ENCODE data around the gene OMD. TPM values are rescaled to one million over a fixed set of nuclear protein-coding genes. Genes with fewer than 3 reads are reported as not detected.
"Not testable (repeated sequence)": the region's sequence is repeated elsewhere in the genome, so short reads cannot be mapped to it uniquely, and the experiment has no call there.

OMD gene
- total RNA-seq, 1 donor from 2014 or later = not detected

- no peak overlapping the region for H3K4me3 Mint-ChIP-seq (ENCODE audit: low read depth)
- H3K4me1 Mint-ChIP-seq (ENCODE audit: low read depth) = peaks cover 2% of the 10 kb centered on the region
- H3K36me3 Mint-ChIP-seq (ENCODE audit: insufficient read depth) = no peaks in the 10 kb centered on the region
- TF ChIP-seq CTCF (IDR thresholded peaks at IDR 0.05; ENCODE audit: unreplicated experiment) = no peak
- no peak for DNase-seq (ENCODE audit: low spot score, unreplicated experiment)
- no peaks in the 10 kb centered on the region for H3K27me3 Mint-ChIP-seq
- no peaks in the 10 kb centered on the region for H3K9me3 Mint-ChIP-seq (ENCODE audit: low read depth)
- H3K27ac Mint-ChIP-seq = no peak overlapping the region
Measured at GRCh38 chr9:92422611-92423338, 1.5 kb downstream of the OMD start.

GRCh38 chr9:92414566-92414965, 9.7 kb downstream of the OMD start:
- H3K4me3 Mint-ChIP-seq (ENCODE audit: low read depth) = no peak overlapping the region
- TF ChIP-seq CTCF (IDR thresholded peaks at IDR 0.05; ENCODE audit: unreplicated experiment) = no peak
- H3K27ac Mint-ChIP-seq = no peak overlapping the region
- no peaks in the 10 kb centered on the region for H3K27me3 Mint-ChIP-seq
- no peaks in the 10 kb centered on the region for H3K36me3 Mint-ChIP-seq (ENCODE audit: insufficient read depth)
- peaks cover 3% of the 10 kb centered on the region for H3K9me3 Mint-ChIP-seq (ENCODE audit: low read depth)
- H3K4me1 Mint-ChIP-seq (ENCODE audit: low read depth) = no peaks in the 10 kb centered on the region
- DNase-seq (ENCODE audit: low spot score, unreplicated experiment) = no peak

GRCh38 chr9:92411157-92411556, 13.1 kb downstream of the OMD start:
- H3K36me3 Mint-ChIP-seq (ENCODE audit: insufficient read depth) = not testable (repeated sequence)

GRCh38 chr9:92408747-92409478, 15.4 kb downstream of the OMD start:
- Mint-ChIP-seq H3K4me3 (ENCODE audit: low read depth) (no peak overlapping the region), H3K9me3 (ENCODE audit: low read depth) (peaks cover 3% of the 10 kb centered on the region), H3K4me1 (ENCODE audit: low read depth) (peaks cover 2% of the 10 kb centered on the region), H3K27me3 (no peaks in the 10 kb centered on the region), H3K36me3 (ENCODE audit: insufficient read depth) (no peaks in the 10 kb centered on the region), H3K27ac (no peak overlapping the region)
- TF ChIP-seq CTCF (IDR thresholded peaks at IDR 0.05; ENCODE audit: unreplicated experiment) = no peak
- DNase-seq (ENCODE audit: low spot score, unreplicated experiment) = no peak

More at GRCh38 chr9:92411157-92411556, 13.1 kb downstream of the OMD start:
- not testable (repeated sequence) for H3K4me3 Mint-ChIP-seq (ENCODE audit: low read depth); DNase-seq (ENCODE audit: low spot score, unreplicated experiment); H3K9me3 Mint-ChIP-seq (ENCODE audit: low read depth); H3K27ac Mint-ChIP-seq; H3K4me1 Mint-ChIP-seq (ENCODE audit: low read depth); H3K27me3 Mint-ChIP-seq

GRCh38 chr9:92407818-92408217, 16.5 kb downstream of the OMD start:
- DNase-seq (ENCODE audit: low spot score, unreplicated experiment) = no peak
- Mint-ChIP-seq H3K9me3 (ENCODE audit: low read depth) (peaks cover 3% of the 10 kb centered on the region), H3K27me3 (no peaks in the 10 kb centered on the region), H3K27ac (no peak overlapping the region), H3K4me3 (ENCODE audit: low read depth) (no peak overlapping the region), H3K4me1 (ENCODE audit: low read depth) (peaks cover 2% of the 10 kb centered on the region), H3K36me3 (ENCODE audit: insufficient read depth) (no peaks in the 10 kb centered on the region)
- no peak for TF ChIP-seq CTCF (IDR thresholded peaks at IDR 0.05; ENCODE audit: unreplicated experiment)
